Omental fat pad (tissue), 4 donors: ENCODE measurements around the gene PDHB. TPM values are rescaled to one million over a fixed set of nuclear protein-coding genes. Genes with fewer than 3 reads are reported as not detected.

Experiments
- ATAC-seq: fragments of 150-250 bp; one replicate; pipeline ENCODE4 v1.9.1; 2016; ENCODE audit warnings: mild to moderate bottlenecking, moderate library complexity; ENCODE audit not compliant: low FRiP score
- DNase-seq: peaks from one replicate; pipeline ENCODE4 v3.0.0-alpha.2; 2019; ENCODE audit warnings: low spot score
- CTCF ChIP-seq, 3 donors: fragments of 450-650 bp; IDR thresholded peaks; one replicate each; pipeline ENCODE4 v1.5.1; 2016 to 2017; ENCODE audit warnings: antibody characterized with exemption in 3 of 3, mild to moderate bottlenecking in 3 of 3, moderate library complexity in 2 of 3
- total RNA-seq, 4 donors: library from RNA; depleted of rRNA; stranded (reverse); fragments of >200 nt; gene quantifications; one replicate each; pipeline ENCODE4 v1.1.0, GENCODE V29; 2016

The PDHB gene
- total RNA-seq, 4 donors from 2014 or later = 59.6 to 87.6 (median 74.0) TPM

- no peak for DNase-seq
- no peak for ATAC-seq
- no peak for TF ChIP-seq CTCF (IDR thresholded peaks at IDR 0.05)
These were observed 55.9 kb downstream of the PDHB start for GRCh38 chr3:58377750-58378149.

Other genes starting within 250 kb of the PDHB start
- gene DNASE1L3, start 222.9 kb downstream of the PDHB start, total RNA-seq = 10 to 100 TPM in 1 of 4 donors, 1 to 10 TPM in 3; 1.1 to 20.5 (median 3.8) TPM
- 10 to 100 TPM; 19.2 to 31.0 (median 21.5) TPM for gene ABHD6, start 196.0 kb downstream of the PDHB start, total RNA-seq
- 10 to 100 TPM in 1 of 4 donors, 1 to 10 TPM in 3; 8.1 to 12.5 (median 8.8) TPM for gene RPP14, start 127.6 kb downstream of the PDHB start, total RNA-seq
- 10 to 100 TPM in 2 of 4 donors, 1 to 10 TPM in 2; 8.4 to 12.6 (median 10.4) TPM for gene HTD2, start 127.3 kb downstream of the PDHB start, total RNA-seq
- 10 to 100 TPM; 25.3 to 51.2 (median 39.3) TPM for gene PXK, start 100.9 kb downstream of the PDHB start, total RNA-seq
- 10 to 100 TPM; 11.9 to 17.2 (median 14.6) TPM for gene KCTD6, start 58.3 kb upstream of the PDHB start, total RNA-seq
- 10 to 100 TPM; 10.4 to 26.8 (median 15.3) TPM for gene ACOX2, start 103.4 kb upstream of the PDHB start, total RNA-seq
- 100 to 1,000 TPM in 1 of 4 donors, 10 to 100 TPM in 3; 26.4 to 165 (median 59.4) TPM for gene FAM107A, start 143.6 kb upstream of the PDHB start, total RNA-seq
- 1 to 10 TPM in 1 of 4 donors, not detected in 3; 2.2 TPM for gene FAM3D, start 232.9 kb upstream of the PDHB start, total RNA-seq